Glomerular endothelial cell (primary cell): ENCODE data around the gene TFF2. TPM values are rescaled to one million over a fixed set of nuclear protein-coding genes. Genes with fewer than 3 reads are reported as not detected.

Experiments used
- DNase-seq: peaks from one replicate; pipeline ENCODE4 v3.0.0-alpha.2; 2011; ENCODE audit warnings: low read depth, low spot score; ENCODE audit errors: extremely low read depth
- total RNA-seq: library from RNA; depleted of rRNA; stranded (reverse); fragments of >200 nt; gene quantifications from 2 replicates; pipeline ENCODE4 v1.2.3, GENCODE V29; 2015

TFF2 gene
- not detected in 2 replicates for total RNA-seq

DNA sequence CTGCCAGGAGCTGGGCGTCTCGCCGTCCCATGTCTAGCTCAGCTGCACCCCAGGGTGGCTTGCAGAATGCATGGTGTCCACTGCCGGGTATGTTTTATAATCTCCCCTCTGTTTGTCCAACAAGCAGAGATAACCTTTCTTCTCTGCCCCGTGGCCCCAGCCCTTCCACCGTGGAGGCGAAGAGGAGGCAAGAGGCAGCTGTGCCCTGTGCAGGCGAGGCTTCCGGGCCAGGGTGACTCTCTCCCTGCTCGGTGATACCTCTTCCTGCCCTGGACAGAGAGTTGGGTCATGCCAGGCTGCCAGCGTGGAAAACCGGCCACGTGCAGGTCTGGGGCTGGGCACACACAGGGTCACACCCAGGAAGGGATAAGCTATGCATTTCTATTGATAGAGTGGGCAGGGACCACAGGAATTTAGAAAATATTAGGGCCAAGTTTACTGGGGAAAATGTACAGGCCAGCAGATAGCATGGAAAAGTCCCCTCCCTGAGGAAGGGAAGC is at the start of gene TFF2:
TFF2 (minus strand) TSS at position 68 of the 500 bp plus-strand sequence; CDS start at position 31, 37 bp downstream.
- DNase-seq: no peak

- DNase-seq: no peak
Observed at GRCh38 chr21:42400525-42400924, 49.7 kb upstream of the TFF2 start.

DNA sequence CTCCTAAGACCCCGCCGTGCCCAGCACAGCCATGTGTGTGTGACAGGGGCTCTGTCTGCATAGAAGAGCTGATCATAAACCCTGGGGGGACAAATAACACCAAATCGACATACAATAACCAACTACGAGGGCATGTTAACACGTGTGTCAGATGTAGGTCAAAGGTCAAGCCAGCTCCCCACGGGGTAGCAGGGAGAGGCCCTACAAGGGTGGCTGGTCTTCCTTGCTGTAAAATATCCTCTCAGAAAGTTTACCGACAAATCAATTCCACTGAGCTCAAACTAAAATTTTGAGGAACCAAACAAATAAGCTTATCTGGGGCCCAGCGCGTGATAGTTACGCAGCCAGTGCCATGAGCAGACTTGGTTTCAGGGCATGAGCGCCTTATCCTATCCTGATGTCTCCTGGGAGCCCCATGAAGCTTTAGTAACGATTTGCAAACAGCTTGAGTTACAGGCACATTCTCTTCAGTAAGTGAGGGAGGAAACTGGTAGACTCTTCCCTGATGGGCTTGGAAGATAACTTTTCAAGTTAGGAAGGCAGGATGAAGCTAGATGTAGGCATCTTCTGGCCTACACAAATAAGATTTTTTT is 47.7 kb upstream of the TFF2 start:
- no peak for DNase-seq

DNA sequence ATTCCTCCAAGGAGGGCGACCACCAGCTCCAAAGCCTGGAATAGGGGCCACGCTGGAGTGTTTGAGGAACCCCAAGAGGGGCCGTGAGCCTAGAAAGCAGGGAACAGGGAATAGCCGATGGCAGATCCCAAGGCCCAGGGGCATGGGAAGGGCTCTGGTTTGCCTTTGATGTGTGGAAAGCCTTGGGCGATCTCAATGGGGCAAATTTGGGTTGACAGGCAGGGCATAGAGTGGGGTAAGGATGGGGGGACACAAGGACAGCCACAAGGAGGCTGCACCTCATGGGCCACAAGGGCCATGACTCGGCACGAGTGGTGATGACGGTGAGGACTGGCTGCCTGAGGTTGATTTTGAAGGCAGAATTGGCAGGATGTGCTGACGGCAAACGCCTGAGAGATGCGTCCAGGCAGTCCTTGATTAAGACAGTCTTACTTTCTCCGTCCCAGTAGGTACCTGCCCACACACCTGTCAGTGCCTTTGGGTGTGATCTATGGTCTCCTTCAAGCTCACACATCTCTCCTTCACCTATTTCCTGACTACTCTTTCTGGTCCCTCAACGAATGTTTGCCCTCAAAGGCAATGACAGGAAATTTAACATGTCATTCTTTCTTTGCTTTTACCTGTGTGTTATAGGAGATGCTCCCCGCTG is 47.1 kb upstream of the TFF2 start:
- no peak for DNase-seq

- DNase-seq: no peak
Observed at GRCh38 chr21:42396799-42397745, 46.3 kb upstream of the TFF2 start.

DNA sequence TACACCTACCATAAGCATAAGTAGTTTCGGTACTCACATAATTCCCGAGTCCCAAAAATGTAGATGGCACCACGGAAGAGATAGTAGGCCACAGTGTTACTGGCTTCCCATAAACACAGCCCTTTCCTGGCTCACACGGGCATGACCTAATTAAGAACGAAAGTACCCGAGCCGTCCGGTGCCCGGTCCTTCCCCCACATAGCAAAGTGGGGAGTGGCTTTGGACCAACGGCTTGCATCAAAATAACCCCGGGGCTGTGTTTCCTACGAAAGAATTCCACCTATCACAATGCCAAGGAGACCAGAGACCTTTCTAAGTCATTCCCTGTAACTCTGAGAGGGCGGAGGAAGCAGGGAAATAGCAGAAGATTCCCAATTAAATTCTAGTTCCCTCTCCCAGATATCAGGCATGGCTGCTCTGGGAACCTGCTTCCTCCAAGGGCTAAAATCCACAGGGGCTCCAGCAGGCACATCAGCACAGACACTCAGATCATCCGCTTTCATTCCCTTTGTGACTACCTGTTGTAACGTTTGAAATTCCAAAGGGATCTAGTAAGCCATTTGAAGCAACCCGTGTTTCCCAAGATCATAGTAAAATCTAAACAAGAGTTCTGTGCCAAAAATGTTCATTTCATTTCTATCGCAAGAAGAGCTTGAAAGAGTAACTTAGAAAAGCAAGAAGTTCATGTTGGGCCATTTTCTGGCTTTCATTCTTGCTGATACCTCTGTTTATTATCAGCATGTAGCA is 45.3 kb upstream of the TFF2 start, which contains the start of gene TMPRSS3:
TMPRSS3 (minus strand) TSS at position 148 of the 747 bp plus-strand sequence. CDS start 635 bp downstream, outside the sequence.
- DNase-seq: no peak

GRCh38 chr21:42395302-42395701 is 44.5 kb upstream of the TFF2 start:
- DNase-seq: no peak

GRCh38 chr21:42393443-42393950 is 42.7 kb upstream of the TFF2 start:
- no peak for DNase-seq

DNA sequence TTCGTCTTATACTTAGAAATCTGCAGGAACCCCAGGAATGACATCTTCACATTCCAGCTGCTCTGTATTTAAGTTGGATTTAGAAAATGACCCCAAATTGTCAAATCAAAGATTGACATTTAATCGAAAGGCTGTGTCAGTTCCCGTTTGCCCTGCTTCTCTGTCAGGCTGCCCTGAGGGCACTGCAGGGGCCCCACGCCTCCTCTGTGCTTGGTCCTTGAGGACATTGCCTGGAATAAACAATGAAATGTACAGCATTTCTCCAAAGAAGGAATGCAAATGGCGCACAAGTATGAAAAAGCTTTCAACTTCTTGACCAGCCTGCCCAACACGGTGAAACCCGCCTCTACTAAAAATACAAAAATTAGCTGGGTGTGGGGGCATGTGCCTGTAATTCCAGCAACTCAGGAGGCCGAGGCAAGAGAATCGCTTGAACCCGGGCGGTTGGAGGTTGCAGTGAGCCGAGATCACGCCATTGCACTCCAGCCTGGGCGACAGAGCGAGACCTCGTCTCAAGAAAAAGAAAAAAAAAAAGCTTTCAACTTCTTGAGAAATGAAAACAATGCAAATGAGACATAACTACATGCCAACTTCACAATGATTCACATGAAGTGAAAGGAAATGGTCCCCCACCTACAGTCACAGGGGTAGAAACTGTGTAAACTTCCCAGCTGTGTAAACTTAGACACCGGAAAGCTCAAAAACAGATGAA is 42.1 kb upstream of the TFF2 start:
- DNase-seq: peak; percentile 51

DNA sequence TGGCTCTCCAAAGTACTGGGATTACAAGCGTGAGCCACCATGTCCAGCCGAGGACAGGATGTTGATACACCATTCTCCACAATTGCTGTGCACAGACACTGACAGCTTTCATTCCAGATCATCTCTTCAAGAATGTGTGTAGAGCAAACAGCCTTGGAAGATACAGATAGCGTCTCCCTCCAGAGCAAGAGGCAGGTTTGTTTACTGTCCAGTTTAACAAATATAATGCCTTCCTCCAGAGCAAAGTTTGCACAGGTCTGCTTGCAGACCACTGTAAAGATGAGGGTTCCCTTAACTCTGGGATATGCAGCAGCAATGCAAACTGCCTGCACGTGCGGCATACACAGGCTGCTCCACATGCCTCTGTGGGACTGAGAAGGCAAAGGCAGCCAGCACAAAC is 40.5 kb upstream of the TFF2 start:
- no peak for DNase-seq

DNA sequence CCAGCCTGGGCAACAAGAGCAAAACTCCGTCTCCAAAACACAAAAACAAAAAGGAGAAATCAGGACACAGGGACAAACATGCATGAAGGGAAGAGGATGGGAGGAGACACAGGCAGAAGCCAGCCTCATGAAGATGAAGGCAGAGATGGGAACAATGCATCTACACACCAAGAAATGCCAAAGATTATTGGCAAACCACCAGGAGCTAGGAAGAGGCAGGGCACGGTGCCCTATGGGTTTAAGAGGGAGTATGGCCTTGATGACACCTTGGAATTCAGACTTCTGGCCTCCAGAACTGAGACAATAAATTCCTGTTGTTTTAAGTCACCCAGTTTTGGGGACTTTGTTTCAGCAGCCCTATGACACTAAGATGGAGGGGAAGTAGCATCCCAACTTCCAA is 39.9 kb upstream of the TFF2 start:
- DNase-seq: no peak

DNA sequence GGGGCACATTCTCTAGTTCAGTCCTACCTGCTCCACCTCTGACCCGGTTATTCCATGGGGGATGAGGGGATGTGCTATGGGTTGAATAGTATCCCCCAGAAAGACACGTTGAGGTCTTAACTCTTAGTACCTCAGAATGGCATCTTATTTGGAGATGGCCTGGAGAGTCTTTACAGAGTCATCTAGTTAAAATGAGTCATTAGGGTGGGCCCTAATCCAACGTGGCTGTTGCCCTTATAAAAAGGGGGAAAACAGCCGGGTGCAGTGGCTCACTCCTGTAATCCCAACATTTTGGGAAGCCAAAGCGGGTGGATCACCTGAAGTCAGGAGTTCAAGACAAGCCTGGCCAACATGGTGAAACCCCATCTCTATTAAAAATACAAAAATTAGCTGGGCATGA is 39.4 kb upstream of the TFF2 start:
- no peak for DNase-seq

DNA sequence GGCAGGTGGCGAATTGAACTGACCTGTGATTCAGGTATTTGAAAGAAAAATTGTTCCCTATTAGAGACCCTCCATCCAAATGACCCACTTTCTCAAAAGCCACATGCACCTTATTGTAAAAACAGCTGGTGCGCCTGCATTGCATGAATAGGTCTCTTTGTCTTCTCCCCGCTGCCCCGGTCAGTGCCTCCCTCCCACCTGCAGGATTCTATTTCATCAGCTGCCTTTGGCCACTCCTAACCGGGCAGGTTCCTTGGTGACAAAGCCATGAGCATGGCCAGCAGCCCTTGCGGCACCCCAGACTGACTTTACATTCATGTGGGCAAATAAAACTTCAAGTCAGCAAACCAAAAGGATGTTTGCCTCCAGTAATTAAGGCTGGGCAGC is 38.6 kb upstream of the TFF2 start:
- DNase-seq: no peak

DNA sequence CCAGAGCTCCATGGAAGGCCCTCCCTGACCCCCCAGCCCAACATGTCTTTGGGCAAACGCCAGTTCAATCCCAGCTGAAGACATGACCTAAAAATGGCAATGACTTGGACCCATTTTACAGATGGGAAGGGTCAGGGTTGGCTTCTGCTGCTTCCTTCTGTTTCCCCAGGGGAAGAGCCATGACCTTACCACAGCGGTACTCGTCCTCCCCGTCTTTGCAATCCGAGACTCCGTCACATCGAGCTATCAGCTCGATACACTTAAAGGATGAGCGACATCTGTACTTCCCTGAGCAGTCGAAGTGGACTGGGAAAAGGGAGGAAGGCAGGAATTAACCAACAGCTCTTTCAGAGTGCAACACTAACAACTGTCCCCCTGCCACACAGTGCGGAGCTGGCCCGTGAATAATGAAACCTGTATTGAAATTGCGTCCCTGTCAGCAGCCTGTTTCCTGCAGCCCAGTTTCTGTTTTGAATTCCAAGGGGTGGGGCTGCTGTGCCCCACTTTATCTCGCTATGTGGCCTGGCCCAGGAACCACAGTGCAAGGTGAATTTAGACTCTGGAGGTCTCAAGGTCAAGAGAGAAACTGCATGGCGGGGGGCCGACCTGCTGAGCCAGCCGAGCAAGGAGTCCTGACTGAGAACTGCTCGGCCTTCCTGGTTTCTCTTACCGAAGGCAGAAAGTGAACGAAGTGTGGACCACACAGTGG is 38.1 kb upstream of the TFF2 start:
- DNase-seq: no peak

DNA sequence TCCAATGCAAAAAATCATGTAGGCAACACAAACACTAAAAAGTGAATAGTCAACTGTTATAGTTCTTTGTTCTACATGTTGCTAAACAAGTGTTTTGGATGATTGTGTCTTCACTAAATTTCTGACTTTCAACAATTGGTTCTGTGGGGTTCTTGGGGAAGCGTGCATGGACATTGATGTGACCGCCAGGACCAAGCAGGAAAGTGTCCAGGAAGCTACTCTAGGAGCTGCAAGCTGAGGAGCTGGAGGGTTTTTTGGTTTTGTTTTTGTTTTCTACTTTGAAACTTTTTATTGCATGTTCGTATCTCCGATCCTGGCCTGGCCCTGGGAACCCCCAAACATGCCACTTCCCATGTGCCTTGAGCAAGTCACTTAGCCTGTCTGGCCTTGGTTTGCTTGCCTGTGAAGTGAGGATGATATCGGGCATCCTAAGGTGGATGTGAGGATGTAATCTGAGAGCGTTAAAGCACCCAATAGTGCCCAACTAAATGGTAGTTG is 37.1 kb upstream of the TFF2 start:
- DNase-seq: no peak

- no peak for DNase-seq
Observed at GRCh38 chr21:42387164-42387563, 36.4 kb upstream of the TFF2 start.

DNA sequence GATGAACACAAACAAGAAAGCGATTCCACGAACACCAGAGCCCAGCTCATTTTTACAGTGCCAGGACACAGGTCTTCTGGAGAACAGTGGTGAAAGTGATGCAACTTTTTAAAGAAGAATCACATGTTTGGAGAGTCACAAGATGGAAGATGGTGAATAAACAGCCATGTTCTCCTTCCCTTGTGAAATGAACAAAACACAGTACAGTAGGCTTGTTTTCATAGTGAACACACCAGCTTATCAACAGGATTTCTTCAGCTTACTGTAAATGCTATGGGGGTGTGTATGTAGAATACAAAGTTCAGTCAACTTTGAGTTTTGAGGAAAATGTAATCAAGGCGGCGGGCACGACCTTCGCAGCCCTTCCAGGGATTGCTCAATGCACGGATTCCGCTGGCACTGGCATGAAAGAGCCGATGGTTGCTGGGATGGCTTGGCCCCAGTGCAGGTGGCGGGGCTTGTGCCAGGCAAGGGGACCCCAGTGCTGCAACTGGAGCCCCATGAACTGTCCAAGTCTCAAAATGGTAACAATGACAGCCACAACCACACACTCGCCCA is 35.3 kb upstream of the TFF2 start:
- DNase-seq: no peak

DNA sequence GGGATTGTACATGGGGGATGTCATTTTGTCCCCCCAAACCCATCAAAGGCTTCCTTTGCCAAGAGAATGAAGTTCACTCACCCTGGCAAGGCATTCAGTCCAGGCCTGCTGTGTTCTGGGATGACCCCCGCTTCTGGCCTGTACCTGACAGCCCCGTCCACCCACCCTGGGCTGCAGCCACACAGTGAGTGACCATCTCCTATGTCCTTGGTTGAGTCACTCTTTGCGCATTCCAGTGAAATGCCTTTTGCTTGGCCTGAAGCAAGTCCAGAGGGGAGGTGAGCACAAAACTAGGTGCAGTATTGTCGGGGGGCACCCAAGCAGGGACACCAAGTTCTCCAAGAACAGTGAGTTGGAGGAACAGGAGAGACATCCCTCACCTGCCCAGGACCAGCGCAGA is 34.8 kb upstream of the TFF2 start:
- DNase-seq: no peak

GRCh38 chr21:42384989-42385388 is 34.2 kb upstream of the TFF2 start:
- DNase-seq: no peak
